Subcutaneous adipose tissue (tissue), 4 donors: Measurements from ENCODE around the gene GANC. TPM values are rescaled to one million over a fixed set of nuclear protein-coding genes. Genes with fewer than 3 reads are reported as not detected.

Experiments
- total RNA-seq, 4 donors: library from RNA; depleted of rRNA; stranded (reverse); fragments of >200 nt; gene quantifications; one replicate each; pipeline ENCODE4 v1.1.0, GENCODE V29; 2016
- TF ChIP-seq, protein P1 (sequence below): fragments of 450-650 bp; IDR thresholded peaks from one replicate; pipeline ENCODE4 v1.5.1; 2016; ENCODE audit warnings: low read depth, mild to moderate bottlenecking, control low read depth, antibody characterized with exemption, moderate library complexity

The GANC gene
- total RNA-seq, 4 donors from 2014 or later, result 26.1 to 42.0 (median 35.3) TPM

- TF ChIP-seq, protein P1, sequence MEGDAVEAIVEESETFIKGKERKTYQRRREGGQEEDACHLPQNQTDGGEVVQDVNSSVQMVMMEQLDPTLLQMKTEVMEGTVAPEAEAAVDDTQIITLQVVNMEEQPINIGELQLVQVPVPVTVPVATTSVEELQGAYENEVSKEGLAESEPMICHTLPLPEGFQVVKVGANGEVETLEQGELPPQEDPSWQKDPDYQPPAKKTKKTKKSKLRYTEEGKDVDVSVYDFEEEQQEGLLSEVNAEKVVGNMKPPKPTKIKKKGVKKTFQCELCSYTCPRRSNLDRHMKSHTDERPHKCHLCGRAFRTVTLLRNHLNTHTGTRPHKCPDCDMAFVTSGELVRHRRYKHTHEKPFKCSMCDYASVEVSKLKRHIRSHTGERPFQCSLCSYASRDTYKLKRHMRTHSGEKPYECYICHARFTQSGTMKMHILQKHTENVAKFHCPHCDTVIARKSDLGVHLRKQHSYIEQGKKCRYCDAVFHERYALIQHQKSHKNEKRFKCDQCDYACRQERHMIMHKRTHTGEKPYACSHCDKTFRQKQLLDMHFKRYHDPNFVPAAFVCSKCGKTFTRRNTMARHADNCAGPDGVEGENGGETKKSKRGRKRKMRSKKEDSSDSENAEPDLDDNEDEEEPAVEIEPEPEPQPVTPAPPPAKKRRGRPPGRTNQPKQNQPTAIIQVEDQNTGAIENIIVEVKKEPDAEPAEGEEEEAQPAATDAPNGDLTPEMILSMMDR, result no peak
Observed at GRCh38 chr15:42239528-42240182, 33.3 kb upstream of the GANC start.

GRCh38 chr15:42240823-42241222 lies 32.2 kb upstream of the GANC start:
- TF ChIP-seq, protein P1, result no peak

- TF ChIP-seq, protein P1, result no peak
Observed at GRCh38 chr15:42253300-42253699, 19.7 kb upstream of the GANC start.

DNA sequence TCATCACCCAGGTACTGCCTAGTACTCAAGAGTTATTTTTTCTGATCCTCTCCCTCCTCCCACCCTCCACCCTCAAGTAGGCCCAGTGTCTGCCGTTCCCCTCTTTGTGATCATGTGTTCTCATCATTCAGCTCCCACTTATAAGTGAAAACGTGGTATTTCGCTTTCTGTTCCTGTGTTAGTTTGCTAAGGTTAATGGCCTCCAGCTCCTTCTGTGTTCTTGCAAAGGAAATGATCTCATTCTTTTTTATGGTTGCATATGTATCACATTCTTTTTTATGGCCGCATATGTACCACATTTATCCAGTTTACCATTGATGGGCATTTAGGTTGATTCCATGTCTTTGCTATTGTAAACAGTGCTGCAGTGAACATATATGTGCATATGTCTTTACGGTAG lies 8.2 kb upstream of the GANC start:
- TF ChIP-seq, protein P1, result no peak

DNA sequence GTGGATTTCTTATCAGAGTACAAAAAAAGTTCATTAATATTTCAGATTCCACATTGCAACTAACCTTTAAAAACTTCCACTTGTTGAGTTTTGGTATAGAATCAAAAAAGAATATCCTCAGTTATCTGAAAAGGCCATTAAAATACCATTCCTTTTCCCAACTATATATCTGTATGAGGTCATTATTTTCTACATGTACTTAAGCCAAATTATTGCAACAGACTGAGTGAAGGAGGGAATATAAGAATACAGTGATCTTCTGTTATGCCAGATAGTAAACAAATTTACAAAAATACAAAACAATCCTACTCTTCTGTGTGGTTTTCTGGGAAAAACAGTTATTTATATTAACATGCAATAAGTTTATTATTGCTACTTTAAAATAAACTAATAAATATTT lies 5.7 kb upstream of the GANC start:
- TF ChIP-seq, protein P1, result no peak

- TF ChIP-seq, protein P1, result no peak
Observed at GRCh38 chr15:42270551-42270950, 2.5 kb upstream of the GANC start.

- TF ChIP-seq, protein P1, result no peak
Observed at GRCh38 chr15:42270996-42271395, 2.0 kb upstream of the GANC start.
